ENCODE measurements around the gene TNNT2.

GRCh38 chr1:201341377-201341776 is 36.1 kb downstream of the TNNT2 start:
- TF ChIP-seq ISL1 (CRISPR knock-in tag; IDR thresholded peaks at IDR 0.05) (no peak), PATZ1 (CRISPR knock-in tag; IDR thresholded peaks at IDR 0.05; ENCODE audit: borderline replicate concordance) (no peak), RARB (CRISPR knock-in tag; IDR thresholded peaks at IDR 0.05) (no peak), ZNF565 (CRISPR knock-in tag; conservative IDR thresholded peaks at IDR 0.05; ENCODE audit: low read depth) (no peak), TCF4 (CRISPR knock-in tag; IDR thresholded peaks at IDR 0.05; ENCODE audit: borderline replicate concordance) (no peak), CREB5 (CRISPR knock-in tag; IDR thresholded peaks at IDR 0.05; ENCODE audit: low read depth) (no peak), ESRRG (CRISPR knock-in tag; IDR thresholded peaks at IDR 0.05) (no peak)
